Measurements from ENCODE around the gene ZNF385B. TPM values are rescaled to one million over a fixed set of nuclear protein-coding genes. Genes with fewer than 3 reads are reported as not detected.

ZNF385B gene
- total and polyA plus RNA-seq, 12 donors = 2.0 to 15.3 (median 8.4) TPM

DNA sequence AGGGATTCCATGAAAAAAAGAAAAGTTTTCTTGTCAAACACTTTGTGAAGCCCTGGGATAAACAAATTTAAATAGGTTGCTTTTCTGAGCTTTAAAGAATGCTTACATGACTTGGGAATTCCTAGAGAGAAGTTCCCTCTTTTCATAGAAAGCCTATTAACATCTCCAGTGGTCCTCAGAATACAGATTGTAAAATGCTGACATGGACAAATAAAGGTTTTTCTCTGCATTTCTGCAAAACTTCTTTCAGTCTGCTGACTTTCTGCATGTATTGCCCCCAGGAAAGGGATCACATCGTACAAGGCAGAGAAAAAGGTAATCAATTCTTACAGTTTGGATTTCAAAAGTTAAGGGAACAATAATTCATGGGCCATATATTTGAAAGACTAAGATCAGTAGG, 20.6 kb downstream of the ZNF385B start:
- no peak overlapping the region for H3K27ac ChIP-seq
- H3K9me3 ChIP-seq (replicated peaks in 1 of 3) = no peaks in the 10 kb centered on the region
- no peak for DNase-seq
- peaks cover 3 to 11% of the 10 kb centered on the region in 2 donors for H3K4me1 ChIP-seq (replicated peaks in 1 of 2)
- no peaks in the 10 kb centered on the region for H3K27me3 ChIP-seq
- no peak overlapping the region for H3K4me3 ChIP-seq
- TF ChIP-seq POLR2A (IDR thresholded peaks at IDR 0.05) (no peak), CTCF (IDR thresholded peaks at IDR 0.05) (no peak)
- intact Hi-C loops (cut with DNase I) = no loop called here
- WGBS, 4 donors = 89 to 93% (median 91%) methylated on average over 1 of the region's 1 CpG
- H3K36me3 ChIP-seq (replicated peaks in 1 of 2) = no peaks in the 10 kb centered on the region

DNA sequence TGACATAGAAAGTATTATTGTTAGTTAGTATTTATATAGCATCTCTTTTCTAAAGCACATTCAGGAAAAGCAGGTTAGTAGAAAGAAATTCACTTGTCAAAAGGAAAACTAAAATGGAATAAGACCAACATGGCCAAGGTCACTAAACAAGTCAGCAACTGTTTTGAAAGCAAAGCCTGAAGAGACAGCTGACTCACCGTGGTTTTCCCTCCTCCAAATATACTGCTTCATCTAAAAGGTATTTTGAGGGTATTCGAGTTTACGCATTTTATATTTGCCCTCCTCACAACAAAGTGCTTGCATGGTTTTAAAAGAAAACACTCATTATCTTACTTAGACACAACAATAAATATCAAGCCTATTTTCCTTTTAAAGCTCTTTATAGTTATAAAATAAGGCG, 24.0 kb downstream of the ZNF385B start:
- Histone ChIP-seq H3K27me3 (no peaks in the 10 kb centered on the region), H3K4me1 (replicated peaks in 1 of 2) (peaks cover 3 to 11% of the 10 kb centered on the region in 2 donors), H3K27ac (peak overlapping the region in 4 of 5 donors; percentile 10 to 69 (median 58)), H3K36me3 (replicated peaks in 1 of 2) (no peaks in the 10 kb centered on the region), H3K9me3 (replicated peaks in 1 of 3) (no peaks in the 10 kb centered on the region), H3K4me3 (peak overlapping the region in 1 of 4 donors; percentile 1)
- WGBS, 4 donors = 42 to 56% (median 44%) methylated on average over 4 of the region's 4 CpGs
- TF ChIP-seq CTCF (IDR thresholded peaks at IDR 0.05) = no peak
- TF ChIP-seq POLR2A (IDR thresholded peaks at IDR 0.05) = no peak
- peak; percentile 36 to 69 (median 52) for DNase-seq
- intact Hi-C loops (cut with DNase I) = no loop called here

GRCh38 chr2:179830043-179830787, 31.2 kb downstream of the ZNF385B start:
- 88 to 91% (median 89%) methylated on average over 3 of the region's 3 CpGs for WGBS, 4 donors
- TF ChIP-seq CTCF (IDR thresholded peaks at IDR 0.05) (no peak), POLR2A (IDR thresholded peaks at IDR 0.05) (no peak)
- no peaks in the 10 kb centered on the region for H3K36me3 ChIP-seq (replicated peaks in 1 of 2)
- no peaks in the 10 kb centered on the region for H3K27me3 ChIP-seq
- DNase-seq = no peak
- H3K27ac ChIP-seq = no peak overlapping the region
- no peaks in the 10 kb centered on the region for H3K4me1 ChIP-seq (replicated peaks in 1 of 2)
- intact Hi-C loops (cut with DNase I) = no loop called here
- H3K9me3 ChIP-seq (replicated peaks in 1 of 3) = no peaks in the 10 kb centered on the region
- H3K4me3 ChIP-seq = no peak overlapping the region

GRCh38 chr2:179826297-179826696, 35.1 kb downstream of the ZNF385B start:
- no peak for DNase-seq
- Histone ChIP-seq H3K4me1 (replicated peaks in 1 of 2) (no peaks in the 10 kb centered on the region), H3K4me3 (no peak overlapping the region), H3K9me3 (replicated peaks in 1 of 3) (peaks cover 0 to 4% (median 0%) of the 10 kb centered on the region in 3 donors), H3K27me3 (no peaks in the 10 kb centered on the region), H3K27ac (no peak overlapping the region), H3K36me3 (replicated peaks in 1 of 2) (no peaks in the 10 kb centered on the region)
- WGBS, 4 donors = 88 to 95% (median 92%) methylated on average over 2 of the region's 2 CpGs
- TF ChIP-seq POLR2A (IDR thresholded peaks at IDR 0.05) = no peak
- no peak for TF ChIP-seq CTCF (IDR thresholded peaks at IDR 0.05)
- intact Hi-C loops (cut with DNase I) = no loop called here

Data from adrenal gland (tissue), 12 donors.